PC-9 (cell line): Measurements from ENCODE around the gene YPEL1.

Experiments
- CTCF ChIP-seq: fragments of 200-600 bp; sonication (generic); conservative IDR thresholded peaks from 2 replicates; pipeline ENCODE4 v1.6.1; 2017; ENCODE audit warnings: mixed run types, antibody characterized with exemption, mild to moderate bottlenecking, moderate library complexity
- EZH2 ChIP-seq: fragments of 200-600 bp; sonication (generic); IDR thresholded peaks from 2 replicates; pipeline ENCODE4 v1.8.0; 2017; ENCODE audit warnings: antibody characterized with exemption, low read depth

- TF ChIP-seq CTCF (no peak), EZH2 (no peak)
Measured at GRCh38 chr22:21725956-21726649, 9.5 kb downstream of the YPEL1 start.
